SU-DHL-6 (cell line): Measurements from ENCODE around the gene COL23A1.

Experiments
- CTCF ChIP-seq: fragments of 200-600 bp; sonication (generic); IDR thresholded peaks from one replicate; pipeline ENCODE4 v1.5.1; 2017; ENCODE audit warnings: antibody characterized with exemption, mild to moderate bottlenecking, low read length, moderate library complexity; ENCODE audit not compliant: insufficient read depth, poor library complexity, severe bottlenecking
- EZH2phosphoT487 ChIP-seq: fragments of 200-600 bp; sonication (generic), shearing (Covaris generic); conservative IDR thresholded peaks from 2 replicates; pipeline ENCODE4 v1.6.1; 2018; ENCODE audit warnings: mild to moderate bottlenecking, antibody characterized with exemption, low read length, moderate library complexity, mixed read lengths

- no peak for TF ChIP-seq CTCF
- TF ChIP-seq EZH2phosphoT487: no peak
Measured at GRCh38 chr5:178237431-178238312, 352.5 kb downstream of the COL23A1 start.
